ENCODE results near the gene PCDHB15.
"Not testable (repeated sequence)": the region's sequence is repeated elsewhere in the genome, so short reads cannot be mapped to it uniquely, and the experiment has no call there.

Gene PCDHB15

DNA sequence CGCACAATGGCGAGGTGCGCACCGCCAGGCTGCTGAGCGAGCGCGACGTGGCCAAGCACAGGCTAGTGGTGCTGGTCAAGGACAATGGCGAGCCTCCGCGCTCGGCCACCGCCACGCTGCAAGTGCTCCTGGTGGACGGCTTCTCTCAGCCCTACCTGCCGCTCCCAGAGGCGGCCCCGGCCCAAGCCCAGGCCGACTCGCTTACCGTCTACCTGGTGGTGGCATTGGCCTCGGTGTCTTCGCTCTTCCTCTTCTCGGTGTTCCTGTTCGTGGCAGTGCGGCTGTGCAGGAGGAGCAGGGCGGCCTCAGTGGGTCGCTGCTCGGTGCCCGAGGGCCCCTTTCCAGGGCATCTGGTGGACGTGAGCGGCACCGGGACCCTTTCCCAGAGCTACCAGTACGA is 2.2 kb downstream of the PCDHB15 start:
- peaks cover 36 to 64% of the 10 kb centered on the region in 2 donors for H3K9me3 ChIP-seq (ENCODE audit: control insufficient read depth in 2 of 2, low read length in 2 of 2)
- not testable (repeated sequence) for H3K4me3 ChIP-seq (ENCODE audit: low read length in 2 of 2)

DNA sequence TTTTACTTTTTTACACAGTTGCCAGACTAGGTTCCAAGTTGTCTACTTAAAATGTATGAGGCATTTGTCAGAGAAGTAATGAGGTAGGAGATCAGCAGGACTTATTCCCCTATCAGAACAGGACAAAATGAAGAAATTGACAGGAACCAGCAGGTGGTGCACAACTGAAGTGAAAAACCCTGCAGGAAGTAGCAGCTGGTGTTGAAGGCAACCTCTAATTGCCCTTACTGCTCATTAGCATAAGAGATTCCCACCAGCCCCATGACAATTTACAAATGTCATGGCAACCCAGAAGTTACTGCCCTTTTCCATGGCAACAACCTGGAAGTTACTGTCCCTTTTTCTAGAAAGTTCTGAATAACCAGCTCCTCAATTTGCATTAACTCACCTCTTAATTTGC is 5.4 kb downstream of the PCDHB15 start:
- Histone ChIP-seq H3K9ac (ENCODE audit: low read length in 2 of 2) (no peak overlapping the region), H3K27me3 (ENCODE audit: control insufficient read depth in 1 of 2, insufficient read depth in 2 of 2, low read length in 2 of 2) (no peaks in the 10 kb centered on the region), H3K4me1 (ENCODE audit: control insufficient read depth, insufficient read depth, low read length) (peaks cover 4% of the 10 kb centered on the region), H3K9me3 (ENCODE audit: control insufficient read depth in 2 of 2, low read length in 2 of 2) (peaks cover 49 to 54% of the 10 kb centered on the region in 2 donors), H3K4me3 (ENCODE audit: low read length in 2 of 2) (no peak overlapping the region), H3K36me3 (ENCODE audit: control insufficient read depth in 2 of 2, insufficient read depth in 2 of 2, low read length in 2 of 2) (no peaks in the 10 kb centered on the region), H3K27ac (ENCODE audit: low read length) (no peak overlapping the region)

More for the DNA sequence above, 2.2 kb downstream of the PCDHB15 start:
- not testable (repeated sequence) for H3K27me3 ChIP-seq (ENCODE audit: control insufficient read depth in 1 of 2, insufficient read depth in 2 of 2, low read length in 2 of 2); H3K4me1 ChIP-seq (ENCODE audit: control insufficient read depth, insufficient read depth, low read length); H3K36me3 ChIP-seq (ENCODE audit: control insufficient read depth in 2 of 2, insufficient read depth in 2 of 2, low read length in 2 of 2); H3K27ac ChIP-seq (ENCODE audit: low read length); H3K9ac ChIP-seq (ENCODE audit: low read length in 2 of 2)

DNA sequence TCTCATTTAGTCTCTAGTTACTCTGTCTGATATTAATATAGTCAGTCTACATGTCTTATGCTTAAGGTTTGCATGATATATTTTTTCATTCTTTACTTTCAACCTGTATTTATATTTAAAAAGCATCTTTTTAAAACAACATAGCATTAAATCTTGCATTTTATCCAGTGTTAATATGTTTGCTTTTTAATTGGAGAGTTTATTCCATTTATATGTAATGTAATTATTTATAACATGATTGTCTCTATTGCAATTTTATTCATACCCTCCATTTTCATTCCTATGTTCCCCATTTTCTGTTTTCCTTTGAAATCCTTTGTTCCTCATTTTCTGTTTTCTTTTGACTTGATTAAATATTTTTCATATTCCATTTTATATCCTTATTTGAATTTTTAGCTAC is 13.3 kb downstream of the PCDHB15 start:
- Histone ChIP-seq H3K4me1 (ENCODE audit: control insufficient read depth, insufficient read depth, low read length) (no peaks in the 10 kb centered on the region), H3K27ac (ENCODE audit: low read length) (no peak overlapping the region), H3K36me3 (ENCODE audit: control insufficient read depth in 2 of 2, insufficient read depth in 2 of 2, low read length in 2 of 2) (peaks cover 0 to 3% of the 10 kb centered on the region in 2 donors), H3K27me3 (ENCODE audit: control insufficient read depth in 1 of 2, insufficient read depth in 2 of 2, low read length in 2 of 2) (no peaks in the 10 kb centered on the region), H3K9me3 (ENCODE audit: control insufficient read depth in 2 of 2, low read length in 2 of 2) (peaks cover 58 to 69% of the 10 kb centered on the region in 2 donors), H3K4me3 (ENCODE audit: low read length in 2 of 2) (no peak overlapping the region), H3K9ac (ENCODE audit: low read length in 2 of 2) (no peak overlapping the region)

DNA sequence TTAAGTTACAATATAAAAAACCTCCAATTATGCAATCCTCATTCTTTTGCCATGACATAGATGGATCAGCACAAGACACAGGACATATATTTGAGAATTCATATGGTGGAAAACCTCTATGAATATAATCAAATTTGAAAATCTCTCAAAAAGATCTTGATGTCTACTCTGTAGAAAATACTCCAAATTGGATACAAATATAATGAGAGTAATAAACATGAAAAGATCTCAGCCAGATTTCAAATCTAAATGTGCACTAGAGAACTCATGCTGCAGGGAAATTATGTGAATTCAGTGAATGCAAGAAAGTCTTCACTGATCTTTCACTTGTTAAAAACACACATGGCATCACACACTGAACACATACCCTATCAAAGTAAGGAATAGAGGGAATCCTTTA is 13.8 kb downstream of the PCDHB15 start:
- Histone ChIP-seq H3K27me3 (ENCODE audit: control insufficient read depth in 1 of 2, insufficient read depth in 2 of 2, low read length in 2 of 2) (no peaks in the 10 kb centered on the region), H3K27ac (ENCODE audit: low read length) (no peak overlapping the region), H3K9me3 (ENCODE audit: control insufficient read depth in 2 of 2, low read length in 2 of 2) (peaks cover 56 to 68% of the 10 kb centered on the region in 2 donors), H3K4me1 (ENCODE audit: control insufficient read depth, insufficient read depth, low read length) (no peaks in the 10 kb centered on the region), H3K9ac (ENCODE audit: low read length in 2 of 2) (no peak overlapping the region), H3K36me3 (ENCODE audit: control insufficient read depth in 2 of 2, insufficient read depth in 2 of 2, low read length in 2 of 2) (peaks cover 0 to 3% of the 10 kb centered on the region in 2 donors), H3K4me3 (ENCODE audit: low read length in 2 of 2) (peak overlapping the region in 1 of 2 donors; percentile 34)

DNA sequence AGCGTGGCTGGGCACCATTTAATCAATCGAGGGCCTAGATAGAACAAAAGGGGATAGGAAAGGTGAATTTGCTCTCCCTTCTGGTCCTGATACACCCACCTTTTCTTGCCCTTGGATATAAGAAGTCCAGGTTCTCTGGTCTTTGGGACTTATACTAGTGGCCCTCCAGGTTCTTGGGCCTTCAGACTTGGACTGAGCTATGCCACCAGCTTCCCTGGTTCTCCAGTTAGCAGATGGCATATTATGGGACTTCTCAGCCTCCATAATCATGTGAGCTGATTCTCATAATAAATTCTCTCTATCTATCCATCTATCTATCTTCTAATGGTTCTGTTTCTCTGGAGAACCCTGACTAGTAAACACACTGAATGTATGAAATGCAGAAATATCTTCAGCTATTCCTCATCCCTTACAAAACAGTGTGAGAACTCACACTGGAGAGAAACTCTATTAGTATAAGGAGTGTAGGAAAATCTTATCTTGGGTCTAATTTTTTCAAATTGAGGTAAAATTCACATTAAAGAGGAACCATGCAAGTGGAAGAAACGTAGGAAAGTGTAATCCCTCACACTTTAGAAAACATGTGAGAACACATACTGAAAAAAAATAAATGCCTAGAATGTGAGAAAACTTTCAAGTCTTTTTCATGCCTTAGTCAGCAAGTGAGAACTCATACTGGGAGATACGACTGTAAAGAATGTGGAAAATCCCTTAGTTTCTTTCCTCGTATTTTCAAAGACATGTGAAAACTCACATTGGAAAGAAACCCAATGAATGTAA is 15.5 kb downstream of the PCDHB15 start:
- Histone ChIP-seq H3K27ac (ENCODE audit: low read length) (no peak overlapping the region), H3K4me1 (ENCODE audit: control insufficient read depth, insufficient read depth, low read length) (no peaks in the 10 kb centered on the region), H3K27me3 (ENCODE audit: control insufficient read depth in 1 of 2, insufficient read depth in 2 of 2, low read length in 2 of 2) (no peaks in the 10 kb centered on the region), H3K4me3 (ENCODE audit: low read length in 2 of 2) (peak overlapping the region in 1 of 2 donors; percentile 27), H3K9ac (ENCODE audit: low read length in 2 of 2) (no peak overlapping the region), H3K9me3 (ENCODE audit: control insufficient read depth in 2 of 2, low read length in 2 of 2) (peaks cover 55 to 67% of the 10 kb centered on the region in 2 donors), H3K36me3 (ENCODE audit: control insufficient read depth in 2 of 2, insufficient read depth in 2 of 2, low read length in 2 of 2) (peaks cover 0 to 3% of the 10 kb centered on the region in 2 donors)

DNA sequence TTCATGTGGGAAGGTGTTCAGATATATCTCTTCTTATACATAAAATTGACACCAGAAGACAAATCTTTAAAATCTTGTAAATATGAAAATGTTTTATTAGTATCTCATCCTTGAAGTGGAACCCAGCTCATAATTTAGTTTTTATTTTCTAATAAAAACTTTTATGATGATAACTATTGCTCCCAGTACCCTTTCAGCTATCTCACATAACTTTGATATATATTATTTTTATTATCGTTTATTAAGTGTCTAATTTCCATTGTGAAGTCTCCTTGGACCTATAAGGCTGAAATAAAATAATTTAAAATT is 16.0 kb downstream of the PCDHB15 start:
- Histone ChIP-seq H3K9ac (ENCODE audit: low read length in 2 of 2) (no peak overlapping the region), H3K4me1 (ENCODE audit: control insufficient read depth, insufficient read depth, low read length) (no peaks in the 10 kb centered on the region), H3K27me3 (ENCODE audit: control insufficient read depth in 1 of 2, insufficient read depth in 2 of 2, low read length in 2 of 2) (no peaks in the 10 kb centered on the region), H3K4me3 (ENCODE audit: low read length in 2 of 2) (no peak overlapping the region), H3K36me3 (ENCODE audit: control insufficient read depth in 2 of 2, insufficient read depth in 2 of 2, low read length in 2 of 2) (peaks cover 0 to 3% of the 10 kb centered on the region in 2 donors), H3K9me3 (ENCODE audit: control insufficient read depth in 2 of 2, low read length in 2 of 2) (peaks cover 58 to 67% of the 10 kb centered on the region in 2 donors), H3K27ac (ENCODE audit: low read length) (no peak overlapping the region)

DNA sequence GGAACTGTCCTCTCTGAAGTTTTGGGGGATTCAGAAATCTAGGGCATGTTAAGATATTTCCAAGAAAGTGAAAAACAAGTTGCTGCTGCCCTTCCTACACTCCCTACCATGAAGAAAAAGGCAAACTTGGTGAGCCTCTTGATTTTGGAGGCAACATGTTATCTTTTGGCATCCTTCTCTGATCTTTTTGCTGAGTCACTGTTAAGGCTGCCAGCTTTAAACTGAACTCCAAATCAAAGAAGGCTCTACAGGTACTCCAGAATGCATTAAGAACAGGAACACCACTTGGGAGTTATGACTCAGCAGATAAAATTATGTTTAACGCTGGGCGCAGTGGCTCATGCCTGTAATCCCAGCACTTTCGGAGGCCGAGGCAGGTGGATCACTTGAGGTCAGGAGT is 24.0 kb downstream of the PCDHB15 start:
- H3K36me3 ChIP-seq (ENCODE audit: control insufficient read depth in 2 of 2, insufficient read depth in 2 of 2, low read length in 2 of 2), result no peaks in the 10 kb centered on the region
- no peak overlapping the region for H3K27ac ChIP-seq (ENCODE audit: low read length)
- H3K9me3 ChIP-seq (ENCODE audit: control insufficient read depth in 2 of 2, low read length in 2 of 2), result peaks cover 60 to 63% of the 10 kb centered on the region in 2 donors
- H3K4me3 ChIP-seq (ENCODE audit: low read length in 2 of 2), result peak overlapping the region in 1 of 2 donors; percentile 34
- no peak overlapping the region for H3K9ac ChIP-seq (ENCODE audit: low read length in 2 of 2)
- H3K27me3 ChIP-seq (ENCODE audit: control insufficient read depth in 1 of 2, insufficient read depth in 2 of 2, low read length in 2 of 2), result no peaks in the 10 kb centered on the region
- H3K4me1 ChIP-seq (ENCODE audit: control insufficient read depth, insufficient read depth, low read length), result no peaks in the 10 kb centered on the region

DNA sequence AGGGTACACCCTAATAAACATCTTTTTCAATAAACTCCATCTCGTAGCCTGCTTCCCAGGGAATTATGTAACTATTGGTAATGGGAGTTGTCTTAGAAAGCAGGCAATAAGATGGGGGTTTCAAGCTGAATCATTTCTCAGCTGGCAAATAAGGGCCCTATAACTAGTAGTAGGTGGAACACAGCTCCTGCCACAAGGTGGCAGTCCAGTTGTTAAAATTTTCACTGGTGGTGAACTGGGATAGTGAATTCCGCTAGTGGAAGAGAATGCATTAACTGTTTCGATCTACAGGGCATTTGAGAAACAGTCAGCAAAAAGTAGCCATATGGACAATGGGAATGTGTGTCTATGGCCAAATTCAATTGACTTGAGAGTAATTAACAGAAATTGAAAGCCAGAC is 27.7 kb downstream of the PCDHB15 start:
- H3K9me3 ChIP-seq (ENCODE audit: control insufficient read depth in 2 of 2, low read length in 2 of 2), result peaks cover 45 to 52% of the 10 kb centered on the region in 2 donors
- H3K27me3 ChIP-seq (ENCODE audit: control insufficient read depth in 1 of 2, insufficient read depth in 2 of 2, low read length in 2 of 2), result no peaks in the 10 kb centered on the region
- H3K9ac ChIP-seq (ENCODE audit: low read length in 2 of 2), result no peak overlapping the region
- no peaks in the 10 kb centered on the region for H3K4me1 ChIP-seq (ENCODE audit: control insufficient read depth, insufficient read depth, low read length)
- no peak overlapping the region for H3K4me3 ChIP-seq (ENCODE audit: low read length in 2 of 2)
- no peak overlapping the region for H3K27ac ChIP-seq (ENCODE audit: low read length)
- H3K36me3 ChIP-seq (ENCODE audit: control insufficient read depth in 2 of 2, insufficient read depth in 2 of 2, low read length in 2 of 2), result peaks cover 0 to 2% of the 10 kb centered on the region in 2 donors

DNA sequence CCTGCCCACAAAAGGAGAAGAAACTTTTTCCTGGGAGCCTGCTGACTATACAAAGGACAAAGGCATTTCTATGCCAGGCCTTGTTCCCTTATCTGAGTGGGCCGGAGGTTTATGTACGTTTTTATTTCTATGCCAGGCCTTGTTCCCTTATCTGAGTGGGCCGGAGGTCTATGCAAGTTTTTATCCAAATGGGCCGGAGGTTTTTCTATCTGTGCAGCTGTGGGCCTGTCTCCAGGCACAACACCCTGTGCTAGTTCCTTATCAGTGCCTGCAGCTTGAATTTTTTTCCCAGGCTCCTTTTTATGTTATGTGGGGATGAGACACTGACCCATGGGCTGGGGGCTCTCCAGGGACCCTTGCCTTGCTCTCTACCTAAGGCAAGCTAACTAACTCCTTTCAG is 53.2 kb downstream of the PCDHB15 start:
- no peak overlapping the region for H3K9ac ChIP-seq (ENCODE audit: low read length in 2 of 2)
- H3K27ac ChIP-seq (ENCODE audit: low read length), result no peak overlapping the region
- peaks cover 29 to 52% of the 10 kb centered on the region in 2 donors for H3K9me3 ChIP-seq (ENCODE audit: control insufficient read depth in 2 of 2, low read length in 2 of 2)
- no peaks in the 10 kb centered on the region for H3K4me1 ChIP-seq (ENCODE audit: control insufficient read depth, insufficient read depth, low read length)
- no peak overlapping the region for H3K4me3 ChIP-seq (ENCODE audit: low read length in 2 of 2)
- no peaks in the 10 kb centered on the region for H3K27me3 ChIP-seq (ENCODE audit: control insufficient read depth in 1 of 2, insufficient read depth in 2 of 2, low read length in 2 of 2)
- peaks cover 0 to 3% of the 10 kb centered on the region in 2 donors for H3K36me3 ChIP-seq (ENCODE audit: control insufficient read depth in 2 of 2, insufficient read depth in 2 of 2, low read length in 2 of 2)
